ENCODE measurements around the gene SIRT6.
"Not testable (repeated sequence)": the region's sequence is repeated elsewhere in the genome, so short reads cannot be mapped to it uniquely, and the experiment has no call there.

SIRT6 gene

GRCh38 chr19:4135386-4135785 lies 47.0 kb downstream of the SIRT6 start:
- DNase-seq = not testable (repeated sequence)

GRCh38 chr19:4134351-4134750 lies 48.0 kb downstream of the SIRT6 start:
- DNase-seq = no peak

DNA sequence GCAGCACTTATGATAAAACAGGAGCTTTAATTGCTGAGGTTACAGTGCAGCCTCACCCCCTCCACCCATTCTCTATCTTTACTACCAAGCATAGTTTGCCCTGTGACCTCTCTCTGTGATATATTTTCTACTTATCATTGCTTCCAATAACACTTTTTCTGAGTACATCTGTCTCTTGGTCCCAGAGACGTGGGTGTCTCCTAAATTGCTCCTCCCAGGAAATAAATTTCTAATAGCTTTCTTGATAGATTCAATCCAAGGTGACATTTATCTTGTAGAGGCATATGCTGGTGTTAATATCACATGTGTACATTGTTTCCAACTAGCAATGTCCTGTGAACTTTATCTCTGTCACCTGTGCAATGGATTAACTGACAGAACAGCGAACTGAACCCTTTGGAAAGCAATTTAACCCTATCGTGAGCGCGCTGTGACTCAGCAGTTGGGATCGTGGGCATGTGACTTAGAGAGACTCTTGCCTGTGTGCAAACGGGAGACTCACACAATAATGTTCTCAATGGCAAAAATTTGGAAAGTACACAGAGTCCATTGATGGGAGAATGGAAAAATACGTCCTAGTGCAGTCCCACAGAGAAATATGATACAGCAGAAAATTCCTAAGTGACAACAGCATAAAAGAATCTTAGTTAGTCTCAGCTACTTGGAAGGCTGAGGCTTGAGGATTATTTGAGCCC lies 51.5 kb downstream of the SIRT6 start:
- DNase-seq = no peak

DNA sequence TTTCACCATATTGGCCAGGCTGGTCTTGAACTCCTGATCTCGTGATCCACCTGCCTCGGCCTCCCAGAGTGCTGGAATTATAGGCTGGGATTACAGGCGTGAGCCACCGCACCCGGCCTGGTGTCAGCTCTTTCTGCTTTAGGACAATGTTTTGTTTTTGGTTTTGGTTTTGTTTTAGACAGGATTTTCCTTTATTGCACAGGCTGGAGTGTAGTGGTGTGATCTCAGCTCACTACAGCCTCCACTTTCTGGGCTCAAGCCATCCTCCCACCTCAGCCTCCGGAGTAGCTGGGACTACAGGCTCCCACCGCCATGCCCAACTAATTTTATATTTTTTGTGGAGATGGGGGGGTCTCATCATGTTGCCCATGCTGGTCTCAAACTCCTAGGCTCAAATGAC lies 53.3 kb downstream of the SIRT6 start:
- not testable (repeated sequence) for DNase-seq

GRCh38 chr19:4127322-4127721 lies 55.0 kb downstream of the SIRT6 start:
- DNase-seq = not testable (repeated sequence)

DNA sequence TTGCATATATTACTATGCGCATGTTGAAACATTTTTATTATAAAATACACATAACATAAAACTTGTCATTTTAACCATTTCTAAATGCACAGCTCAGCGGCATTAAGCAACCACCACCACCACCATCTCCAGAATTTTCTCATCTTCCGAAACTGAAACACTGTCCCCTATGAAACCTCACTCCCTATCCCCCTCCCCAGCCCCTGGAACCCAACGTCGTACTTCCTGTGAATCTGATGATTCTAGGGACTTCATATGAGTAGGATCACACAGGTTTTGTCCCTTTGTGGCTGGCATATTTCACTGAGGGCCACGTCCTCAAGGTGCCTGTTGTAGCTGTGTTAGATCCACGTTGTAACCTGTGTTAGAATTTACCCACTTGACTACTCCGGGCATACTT lies 57.7 kb downstream of the SIRT6 start:
- no peak for DNase-seq
